Endothelial cell of umbilical vein (primary cell): ENCODE measurements around the gene BCAN. TPM values are rescaled to one million over a fixed set of nuclear protein-coding genes. Genes with fewer than 3 reads are reported as not detected.

Experiments
- BruUV-seq: library from RNA; stranded (reverse); fragments of 400-500 nt; replicated peaks from 2 replicates; lab custom pipeline; 2021; lab: Mats Ljungman, UMichigan
- CTCF ChIA-PET: fragments of 300-600, 350-600 bp; sonication (Branson Sonifier 250); formaldehyde crosslinking; loops from one replicate; lab custom pipeline; 2021; ENCODE audit warnings: antibody characterized with exemption, inconsistent platforms; lab: Charles Lee
- POLR2A ChIA-PET: fragments of 300-600, 350-600 bp; sonication (Branson Sonifier 250); formaldehyde crosslinking; loops from one replicate; lab custom pipeline; 2021; ENCODE audit warnings: antibody characterized with exemption, inconsistent platforms; lab: Charles Lee
- DNase-seq: peaks from one replicate; pipeline ENCODE4 v3.0.0-alpha.2; 2011; ENCODE audit warnings: low read depth, low spot score
- FAIRE-seq: peaks from 2 replicates; lab custom pipeline; 2011; peaks lifted over from hg19 to GRCh38; lab: Jason Lieb, UNC
- H2AFZ ChIP-seq: 2 replicates; pipeline ENCODE4 v1.6.0; 2012; ENCODE audit warnings: low read depth, low read length, control low read depth, inconsistent platforms
- H3K27ac ChIP-seq: 2 replicates; pipeline ENCODE4 v1.5.1; 2011; ENCODE audit warnings: low read depth, mild to moderate bottlenecking, control low read depth, low read length, moderate library complexity; ENCODE audit not compliant: insufficient read depth
- H3K27me3 ChIP-seq, 2 experiments: 2 replicates each; pipeline versions ENCODE4 v1.6.0 to v1.6.1; 2011; ENCODE audit warnings: low read length in 2 of 2, mixed read lengths in 1 of 2; ENCODE audit not compliant: control insufficient read depth in 2 of 2, insufficient read depth in 2 of 2
- H3K36me3 ChIP-seq, 2 experiments: 2 replicates in 1 of 2; 3 replicates in 1 of 2; pipeline ENCODE4 v1.5.1; 2011; ENCODE audit warnings: low read length in 2 of 2, mild to moderate bottlenecking in 1 of 2, moderate library complexity in 1 of 2; ENCODE audit not compliant: control insufficient read depth in 2 of 2, insufficient read depth in 2 of 2; ENCODE audit errors: extremely low read depth in 1 of 2
- H3K4me1 ChIP-seq: 3 replicates; pipeline ENCODE4 v1.5.1; 2011; ENCODE audit warnings: mild to moderate bottlenecking, low read length; ENCODE audit not compliant: control insufficient read depth, insufficient read depth; ENCODE audit errors: extremely low read depth
- H3K4me2 ChIP-seq: 2 replicates; pipeline ENCODE4 v1.6.1; 2011; ENCODE audit warnings: low read length, control low read depth, mixed read lengths; ENCODE audit not compliant: insufficient read depth
- H3K4me3 ChIP-seq, 3 experiments: fragments of 200-600 bp in 1 of 3; sonication (generic), shearing (Covaris generic) in 1 of 3; replicated peaks in 1 of 3; 2 replicates each; pipeline ENCODE4 v1.5.1; 2011 to 2016; ENCODE audit warnings: control low read depth in 3 of 3, low read length in 3 of 3, mild to moderate bottlenecking in 2 of 3, inconsistent platforms in 1 of 3, low read depth in 1 of 3, moderate library complexity in 1 of 3; ENCODE audit not compliant: insufficient read depth in 1 of 3
- H3K79me2 ChIP-seq: 2 replicates; pipeline ENCODE4 v1.6.0; 2012; ENCODE audit warnings: low read length, inconsistent platforms; ENCODE audit not compliant: control insufficient read depth, insufficient read depth
- H3K9ac ChIP-seq: replicated peaks from 2 replicates; pipeline ENCODE3; 2011; ENCODE audit warnings: low read length, control low read depth; ENCODE audit not compliant: insufficient read depth; ENCODE audit errors: extremely low read depth
- H3K9me1 ChIP-seq: replicated peaks from 3 replicates; pipeline ENCODE4 v1.6.0; 2011; ENCODE audit warnings: mild to moderate bottlenecking, low read length; ENCODE audit not compliant: control insufficient read depth, insufficient read depth; ENCODE audit errors: extremely low read depth
- H3K9me3 ChIP-seq: replicated peaks from 2 replicates; pipeline ENCODE4 v1.5.1; 2012; ENCODE audit warnings: low read length, inconsistent platforms; ENCODE audit not compliant: control insufficient read depth, insufficient read depth
- H4K20me1 ChIP-seq: replicated peaks from 2 replicates; pipeline ENCODE3; 2011; ENCODE audit warnings: mild to moderate bottlenecking, low read length; ENCODE audit not compliant: control insufficient read depth, insufficient read depth; ENCODE audit errors: extremely low read depth
- EZH2 ChIP-seq: IDR thresholded peaks from 2 replicates; pipeline ENCODE4 v1.6.1; 2012; ENCODE audit warnings: borderline replicate concordance, low read depth, mild to moderate bottlenecking, moderate library complexity, low read length, inconsistent platforms; ENCODE audit not compliant: severe bottlenecking
- FOS ChIP-seq: IDR thresholded peaks from 2 replicates; pipeline ENCODE4 v1.6.1; 2011; ENCODE audit warnings: mild to moderate bottlenecking, low read length, moderate library complexity, borderline replicate concordance; ENCODE audit not compliant: insufficient read depth
- JUN ChIP-seq: IDR thresholded peaks from 2 replicates; pipeline ENCODE4 v1.6.1; 2011; ENCODE audit warnings: borderline replicate concordance, low read depth; ENCODE audit not compliant: insufficient read length, insufficient read depth
- POLR2A ChIP-seq: IDR thresholded peaks from 2 replicates; pipeline ENCODE4 v1.6.1; 2012; ENCODE audit warnings: low read depth, mild to moderate bottlenecking, control low read depth, low read length
- dilution Hi-C: fragments of 300-500 bp; cut with MboI; formaldehyde crosslinking; loops from one replicate; pipeline ENCODE4 v1.15.0; 2019; ENCODE audit warnings: low sequenced_read_pairs; ENCODE audit not compliant: extremely low pct_ligation_motif_present
- intact Hi-C: fragments of 100-400 bp; cut with micrococcal nuclease; formaldehyde crosslinking; loops from one replicate; pipeline ENCODE4 v1.10.0; 2022
- polyA plus RNA-seq, 4 experiments: library from polyadenylated mRNA; depleted of rRNA in 3 of 4; stranded (reverse) in 3 of 4; unstranded in 1 of 4; fragments of >200 nt; gene quantifications; 2 replicates each; pipeline versions ENCODE4 v1.2.1 to v1.2.3, GENCODE V29; 2011 to 2012; ENCODE audit warnings: missing spikeins in 1 of 4
- total RNA-seq: library from RNA; stranded (reverse); gene quantifications from 2 replicates; pipeline ENCODE4 v1.2.3, GENCODE V29; 2021
- TF ChIP-seq, protein P1 (sequence below), 2 donors: IDR thresholded peaks; 1 replicate in 1 of 2; 2 replicates in 1 of 2; pipeline ENCODE4 v1.5.1; 2011; ENCODE audit warnings: low read length in 2 of 2, mild to moderate bottlenecking in 2 of 2, moderate library complexity in 2 of 2, control low read depth in 1 of 2, inconsistent platforms in 1 of 2, low read depth in 1 of 2; ENCODE audit not compliant: insufficient read depth in 1 of 2; ENCODE audit errors: extremely low read depth in 1 of 2
- TF ChIP-seq, protein P2 (sequence below): IDR thresholded peaks from 2 replicates; pipeline ENCODE4 v1.6.1; 2011; ENCODE audit not compliant: insufficient read depth, insufficient read length

The BCAN gene
- total and polyA plus RNA-seq, 2 donors (not counting 3 experiments of a cell fraction or from before 2014, with no cell fraction given), result 0.15 TPM; not detected in 1

DNA sequence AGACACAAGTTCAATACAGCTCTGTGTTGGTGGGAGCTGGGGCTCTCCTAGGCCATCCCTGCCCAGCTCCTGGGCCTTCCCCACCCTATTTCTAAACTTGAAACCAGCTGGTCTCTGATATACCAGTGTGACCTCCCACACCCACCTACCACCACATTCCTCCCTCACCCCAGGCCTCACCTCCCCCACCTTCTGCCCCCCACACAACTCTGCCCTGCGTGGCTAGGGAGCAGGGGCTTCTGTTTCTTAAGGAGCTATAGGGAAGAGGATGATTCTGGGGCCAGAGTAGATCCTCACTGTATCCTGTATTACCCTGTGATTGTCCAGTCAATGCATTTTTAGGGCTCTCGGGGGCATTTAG is 18.8 kb downstream of the BCAN start:
- no TSS peak for BruUV-seq
- H3K9me1 ChIP-seq, result no peaks in the 10 kb centered on the region
- no peaks in the 10 kb centered on the region for H3K79me2 ChIP-seq
- dilution Hi-C loops (no loop called here), intact Hi-C loops (loop anchor here (1.0 to 2.0 kb wide), 5 partner anchors 18 to 236 kb away; no protein-coding TSS in a partner anchor)
- peak overlapping the region; percentile 15 to 59 (median 17) for H3K4me3 ChIP-seq
- H3K36me3 ChIP-seq, result no peaks in the 10 kb centered on the region
- H2AFZ ChIP-seq, result no peak overlapping the region
- peak; percentile 44 for DNase-seq
- peak overlapping the region; percentile 85 for H3K27ac ChIP-seq
- H3K9me3 ChIP-seq, result no peaks in the 10 kb centered on the region
- POLR2A ChIA-PET, result interaction anchor here (0.6 to 4.5 kb wide), 2 partner anchors 16 to 190 kb away, joined by 3 to 32 read pairs; partner anchors contain the start of gene NES
- no peaks in the 10 kb centered on the region for H4K20me1 ChIP-seq
- H3K27me3 ChIP-seq, result peaks cover 3 to 9% of the 10 kb centered on the region in 2 experiments
- H3K4me2 ChIP-seq, result peak overlapping the region; percentile 72
- peak overlapping the region; percentile 76 for H3K9ac ChIP-seq
- TF ChIP-seq, protein P1, sequence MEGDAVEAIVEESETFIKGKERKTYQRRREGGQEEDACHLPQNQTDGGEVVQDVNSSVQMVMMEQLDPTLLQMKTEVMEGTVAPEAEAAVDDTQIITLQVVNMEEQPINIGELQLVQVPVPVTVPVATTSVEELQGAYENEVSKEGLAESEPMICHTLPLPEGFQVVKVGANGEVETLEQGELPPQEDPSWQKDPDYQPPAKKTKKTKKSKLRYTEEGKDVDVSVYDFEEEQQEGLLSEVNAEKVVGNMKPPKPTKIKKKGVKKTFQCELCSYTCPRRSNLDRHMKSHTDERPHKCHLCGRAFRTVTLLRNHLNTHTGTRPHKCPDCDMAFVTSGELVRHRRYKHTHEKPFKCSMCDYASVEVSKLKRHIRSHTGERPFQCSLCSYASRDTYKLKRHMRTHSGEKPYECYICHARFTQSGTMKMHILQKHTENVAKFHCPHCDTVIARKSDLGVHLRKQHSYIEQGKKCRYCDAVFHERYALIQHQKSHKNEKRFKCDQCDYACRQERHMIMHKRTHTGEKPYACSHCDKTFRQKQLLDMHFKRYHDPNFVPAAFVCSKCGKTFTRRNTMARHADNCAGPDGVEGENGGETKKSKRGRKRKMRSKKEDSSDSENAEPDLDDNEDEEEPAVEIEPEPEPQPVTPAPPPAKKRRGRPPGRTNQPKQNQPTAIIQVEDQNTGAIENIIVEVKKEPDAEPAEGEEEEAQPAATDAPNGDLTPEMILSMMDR (IDR thresholded peaks at IDR 0.05; ENCODE audit: extremely low read depth in 1 of 2, insufficient read depth in 1 of 2, low read depth in 1 of 2, low read length in 2 of 2), result no peak
- TF ChIP-seq EZH2, result no peak
- TF ChIP-seq JUN, result no peak
- TF ChIP-seq, protein P2, sequence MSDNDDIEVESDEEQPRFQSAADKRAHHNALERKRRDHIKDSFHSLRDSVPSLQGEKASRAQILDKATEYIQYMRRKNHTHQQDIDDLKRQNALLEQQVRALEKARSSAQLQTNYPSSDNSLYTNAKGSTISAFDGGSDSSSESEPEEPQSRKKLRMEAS, result no peak
- TF ChIP-seq FOS, result no peak
- no peak for TF ChIP-seq POLR2A
- CTCF ChIA-PET, result interaction anchor here (1.0 to 8.7 kb wide), 9 partner anchors 13 to 267 kb away, joined by 3 to 237 read pairs (median 7); partner anchors contain the start of genes HAPLN2, ISG20L2, METTL25B and NES
- peaks cover 70% of the 10 kb centered on the region for H3K4me1 ChIP-seq
- no peak for FAIRE-seq
